CD4-positive, CD25-positive, alpha-beta regulatory T cell (primary cell): ENCODE measurements around the gene RRP15. TPM values are rescaled to one million over a fixed set of nuclear protein-coding genes. Genes with fewer than 3 reads are reported as not detected.

ENCODE experiments used
- ATAC-seq, 2 donors: fragments of 150-1000 bp; cut with Tn5 transposase; one replicate each; pipeline ENCODE4 v1.10.0; 2021; ENCODE audit warnings: low read depth in 2 of 2, moderate number of reproducible peaks in 2 of 2, moderate library complexity in 1 of 2
- DNase-seq, 3 donors: peaks; one replicate each; pipeline versions ENCODE4 v3.0.0 to v3.0.0-alpha.2; 2012 to 2022; ENCODE audit warnings: mixed read lengths in 1 of 3
- H3K27ac ChIP-seq: one replicate; pipeline ENCODE4 v1.7.0; 2013; ENCODE audit warnings: mild to moderate bottlenecking, low read length; ENCODE audit not compliant: insufficient read depth, poor library complexity, severe bottlenecking
- H3K27me3 ChIP-seq: one replicate; pipeline ENCODE4 v1.7.0; 2013; ENCODE audit warnings: low read length; ENCODE audit not compliant: control insufficient read depth, insufficient read depth
- H3K36me3 ChIP-seq: one replicate; pipeline ENCODE4 v1.7.0; 2013; ENCODE audit warnings: mild to moderate bottlenecking, low read length, moderate library complexity; ENCODE audit not compliant: control insufficient read depth, insufficient read depth
- H3K4me1 ChIP-seq: 2 replicates; pipeline ENCODE4 v1.7.0; 2013; ENCODE audit warnings: mild to moderate bottlenecking, low read length; ENCODE audit not compliant: insufficient read depth, control insufficient read depth, poor library complexity, severe bottlenecking
- H3K4me3 ChIP-seq: one replicate; pipeline ENCODE4 v1.7.0; 2013; ENCODE audit warnings: low read depth, mild to moderate bottlenecking, low read length, moderate library complexity
- H3K9me3 ChIP-seq, 2 experiments: 1 replicate in 1 of 2; 2 replicates in 1 of 2; pipeline ENCODE4 v1.7.0; 2013; ENCODE audit warnings: low read length in 2 of 2, mild to moderate bottlenecking in 1 of 2, moderate library complexity in 1 of 2; ENCODE audit not compliant: control insufficient read depth in 2 of 2
- H3K27ac Mint-ChIP-seq, 3 donors: one replicate each; pipeline ENCODE4 v1.8.0; 2020 to 2022; ENCODE audit warnings: mild to moderate bottlenecking in 3 of 3, mixed read lengths in 3 of 3, moderate library complexity in 2 of 3
- H3K27me3 Mint-ChIP-seq: one replicate; pipeline ENCODE4 v1.8.0; 2022; ENCODE audit warnings: mild to moderate bottlenecking, mixed read lengths
- H3K36me3 Mint-ChIP-seq: one replicate; pipeline ENCODE4 v1.8.0; 2020; ENCODE audit warnings: mixed read lengths
- H3K4me1 Mint-ChIP-seq, 4 donors: one replicate each; pipeline ENCODE4 v1.8.0; 2020 to 2022; ENCODE audit warnings: mixed read lengths in 4 of 4, mild to moderate bottlenecking in 1 of 4
- H3K4me3 Mint-ChIP-seq, 4 donors: one replicate each; pipeline ENCODE4 v1.8.0; 2020 to 2022; ENCODE audit warnings: mild to moderate bottlenecking in 4 of 4, mixed read lengths in 4 of 4, moderate library complexity in 3 of 4
- H3K9me3 Mint-ChIP-seq, 7 donors: one replicate each; pipeline ENCODE4 v1.8.0; 2020 to 2022; ENCODE audit warnings: mixed read lengths in 7 of 7, mild to moderate bottlenecking in 3 of 7, moderate library complexity in 2 of 7
- polyA plus RNA-seq, 4 donors: library from polyadenylated mRNA; unstranded; fragments of 300-500 nt; fragmentation: Illumina TruSeq; gene quantifications; one replicate each; pipeline ENCODE4 v1.2.3, GENCODE V29; 2021
- total RNA-seq: library from RNA; stranded (reverse); gene quantifications from one replicate; pipeline ENCODE4 v1.2.3, GENCODE V29; 2022

Gene RRP15
- total and polyA plus RNA-seq, 5 donors from 2014 or later = 9.2 to 22.8 (median 13.1) TPM

GRCh38 chr1:218377143-218377660 lies 92.1 kb downstream of the RRP15 start:
- Histone ChIP-seq H3K27ac (no peak overlapping the region), H3K36me3 (no peaks in the 10 kb centered on the region), H3K9me3 (no peaks in the 10 kb centered on the region), H3K4me3 (no peak overlapping the region), H3K4me1 (peaks cover 5% of the 10 kb centered on the region), H3K27me3 (no peaks in the 10 kb centered on the region)
- no peak overlapping the region for H3K4me3 Mint-ChIP-seq
- no peak overlapping the region for H3K27ac Mint-ChIP-seq
- peaks cover 4 to 12% (median 7%) of the 10 kb centered on the region in 4 donors for H3K4me1 Mint-ChIP-seq
- H3K36me3 Mint-ChIP-seq = no peaks in the 10 kb centered on the region
- H3K27me3 Mint-ChIP-seq = peaks cover 15% of the 10 kb centered on the region
- H3K9me3 Mint-ChIP-seq = peaks cover 0 to 2% (median 0%) of the 10 kb centered on the region in 7 donors
- DNase-seq = peak in 2 of 3 donors; percentile 13 to 61
- ATAC-seq = peak; percentile 80 to 82

GRCh38 chr1:218380125-218380977 lies 95.3 kb downstream of the RRP15 start:
- peaks cover 25% of the 10 kb centered on the region for H3K27me3 Mint-ChIP-seq
- H3K4me1 Mint-ChIP-seq = peaks cover 4 to 12% (median 7%) of the 10 kb centered on the region in 4 donors
- H3K27me3 ChIP-seq = peaks cover 6% of the 10 kb centered on the region
- ATAC-seq (no peak), DNase-seq (no peak)
- no peaks in the 10 kb centered on the region for H3K36me3 Mint-ChIP-seq
- peaks cover 0 to 2% (median 0%) of the 10 kb centered on the region in 7 donors for H3K9me3 Mint-ChIP-seq
- H3K27ac ChIP-seq = no peak overlapping the region
- no peak overlapping the region for H3K27ac Mint-ChIP-seq
- H3K9me3 ChIP-seq = no peaks in the 10 kb centered on the region
- H3K4me1 ChIP-seq = peaks cover 5% of the 10 kb centered on the region
- H3K4me3 Mint-ChIP-seq = no peak overlapping the region
- no peak overlapping the region for H3K4me3 ChIP-seq
- H3K36me3 ChIP-seq = no peaks in the 10 kb centered on the region

- no peak overlapping the region for H3K27ac ChIP-seq
- H3K9me3 ChIP-seq = no peaks in the 10 kb centered on the region
- no peaks in the 10 kb centered on the region for H3K36me3 ChIP-seq
- peaks cover 0 to 5% (median 4%) of the 10 kb centered on the region in 4 donors for H3K4me1 Mint-ChIP-seq
- H3K4me1 ChIP-seq = peaks cover 4% of the 10 kb centered on the region
- peaks cover 6% of the 10 kb centered on the region for H3K27me3 ChIP-seq
- no peak overlapping the region for H3K4me3 Mint-ChIP-seq
- H3K4me3 ChIP-seq = no peak overlapping the region
- DNase-seq (no peak), ATAC-seq (no peak)
- H3K9me3 Mint-ChIP-seq = peaks cover 0 to 2% (median 0%) of the 10 kb centered on the region in 7 donors
- H3K27me3 Mint-ChIP-seq = peaks cover 17% of the 10 kb centered on the region
- H3K27ac Mint-ChIP-seq = no peak overlapping the region
- no peaks in the 10 kb centered on the region for H3K36me3 Mint-ChIP-seq
Observed at GRCh38 chr1:218382261-218382660, 97.2 kb downstream of the RRP15 start.

GRCh38 chr1:218383051-218383450 lies 98.0 kb downstream of the RRP15 start:
- Histone ChIP-seq H3K36me3 (no peaks in the 10 kb centered on the region), H3K4me1 (no peaks in the 10 kb centered on the region), H3K27me3 (peaks cover 6% of the 10 kb centered on the region), H3K4me3 (no peak overlapping the region), H3K27ac (no peak overlapping the region), H3K9me3 (no peaks in the 10 kb centered on the region)
- H3K9me3 Mint-ChIP-seq = peaks cover 0 to 2% (median 0%) of the 10 kb centered on the region in 7 donors
- no peak overlapping the region for H3K27ac Mint-ChIP-seq
- no peak for DNase-seq
- peaks cover 17% of the 10 kb centered on the region for H3K27me3 Mint-ChIP-seq
- H3K4me1 Mint-ChIP-seq = no peaks in the 10 kb centered on the region
- no peaks in the 10 kb centered on the region for H3K36me3 Mint-ChIP-seq
- ATAC-seq = no peak
- H3K4me3 Mint-ChIP-seq = no peak overlapping the region

GRCh38 chr1:218383681-218384080 lies 98.6 kb downstream of the RRP15 start:
- no peak for DNase-seq
- H3K27ac Mint-ChIP-seq = peak overlapping the region in 1 of 3 donors; percentile 5

GRCh38 chr1:218384581-218384993 lies 99.5 kb downstream of the RRP15 start:
- peaks cover 17% of the 10 kb centered on the region for H3K27me3 Mint-ChIP-seq
- no peak overlapping the region for H3K27ac Mint-ChIP-seq
- H3K36me3 Mint-ChIP-seq = no peaks in the 10 kb centered on the region

More at GRCh38 chr1:218383681-218384080, 98.6 kb downstream of the RRP15 start:
- peaks cover 17% of the 10 kb centered on the region for H3K27me3 Mint-ChIP-seq
- no peaks in the 10 kb centered on the region for H3K36me3 Mint-ChIP-seq
- no peaks in the 10 kb centered on the region for H3K4me1 ChIP-seq
- H3K4me3 ChIP-seq = no peak overlapping the region
- no peaks in the 10 kb centered on the region for H3K4me1 Mint-ChIP-seq
- no peaks in the 10 kb centered on the region for H3K9me3 ChIP-seq
- H3K27me3 ChIP-seq = peaks cover 6% of the 10 kb centered on the region
- ATAC-seq = no peak
- H3K27ac ChIP-seq = no peak overlapping the region
- peaks cover 0 to under 1% (median 0%) of the 10 kb centered on the region in 7 donors for H3K9me3 Mint-ChIP-seq
- H3K4me3 Mint-ChIP-seq = no peak overlapping the region
- H3K36me3 ChIP-seq = no peaks in the 10 kb centered on the region

More at GRCh38 chr1:218384581-218384993, 99.5 kb downstream of the RRP15 start:
- no peak for DNase-seq
- Mint-ChIP-seq H3K4me1 (no peaks in the 10 kb centered on the region), H3K9me3 (no peaks in the 10 kb centered on the region), H3K4me3 (no peak overlapping the region)
- no peaks in the 10 kb centered on the region for H3K4me1 ChIP-seq
- H3K9me3 ChIP-seq = no peaks in the 10 kb centered on the region
- H3K4me3 ChIP-seq = no peak overlapping the region
- H3K36me3 ChIP-seq = no peaks in the 10 kb centered on the region
- peaks cover 6% of the 10 kb centered on the region for H3K27me3 ChIP-seq
- ATAC-seq = no peak
- H3K27ac ChIP-seq = no peak overlapping the region
